GM12878 (cell line): Measurements from ENCODE around the gene TRIM58.

ENCODE experiments used
- BCL3 ChIP-seq: IDR thresholded peaks from 2 replicates; pipeline ENCODE4 v1.6.1; 2011; ENCODE audit warnings: borderline replicate concordance, low read depth, mild to moderate bottlenecking, moderate library complexity, low read length; ENCODE audit not compliant: insufficient read depth, poor library complexity, severe bottlenecking
- CBX5 ChIP-seq: sonication (generic); IDR thresholded peaks from 2 replicates; pipeline ENCODE4 v1.6.1; 2016; ENCODE audit warnings: low read depth, moderate library complexity, mild to moderate bottlenecking, inconsistent platforms
- ELK1 ChIP-seq: IDR thresholded peaks from 2 replicates; pipeline ENCODE4 v1.6.1; 2012; ENCODE audit warnings: low read depth, low read length, improper control_type of control experiment
- LARP7 ChIP-seq: fragments of 450-650 bp; IDR thresholded peaks from 2 replicates; pipeline ENCODE4 v1.6.1; 2017; ENCODE audit warnings: mild to moderate bottlenecking
- NR2C2 ChIP-seq: IDR thresholded peaks from 2 replicates; pipeline ENCODE4 v1.6.1; 2011; ENCODE audit warnings: borderline replicate concordance, low read depth; ENCODE audit not compliant: control insufficient read depth, insufficient read length
- POLR2A ChIP-seq: IDR thresholded peaks from 2 replicates; pipeline ENCODE4 v1.6.1; 2011; ENCODE audit warnings: low read depth, mild to moderate bottlenecking, low read length
- POLR2AphosphoS5 ChIP-seq: IDR thresholded peaks from 2 replicates; pipeline ENCODE4 v1.6.1; 2011; ENCODE audit warnings: mild to moderate bottlenecking, low read length, inconsistent platforms
- RELA ChIP-seq: fragments of 450-650 bp; IDR thresholded peaks from 2 replicates; pipeline ENCODE4 v1.8.0; 2014; ENCODE audit warnings: borderline replicate concordance; ENCODE audit not compliant: partially characterized antibody
- SMAD1 ChIP-seq: fragments of 450-650 bp; IDR thresholded peaks from 2 replicates; pipeline ENCODE4 v1.6.1; 2018; ENCODE audit warnings: mild to moderate bottlenecking, low read depth; ENCODE audit not compliant: partially characterized antibody
- ZNF274 ChIP-seq: IDR thresholded peaks from one replicate; pipeline ENCODE4 v1.8.0; 2011; ENCODE audit not compliant: insufficient read length, insufficient read depth
- ZZZ3 ChIP-seq: IDR thresholded peaks from 2 replicates; pipeline ENCODE4 v1.6.1; 2011; ENCODE audit warnings: low read depth; ENCODE audit not compliant: control insufficient read depth, insufficient read length
- TF ChIP-seq, protein P1 (sequence below), 3 experiments: IDR thresholded peaks in 2 of 3; conservative IDR thresholded peaks in 1 of 3; 2 replicates each; pipeline ENCODE4 v1.5.1; 2011; ENCODE audit warnings: low read depth in 3 of 3, low read length in 3 of 3, mild to moderate bottlenecking in 3 of 3, control low read depth in 2 of 3, moderate library complexity in 2 of 3, inconsistent platforms in 1 of 3, mixed read lengths in 1 of 3; ENCODE audit not compliant: control insufficient read depth in 2 of 3, insufficient read depth in 1 of 3; ENCODE audit errors: extremely low read depth in 1 of 3
- TF ChIP-seq, protein P2 (sequence below): IDR thresholded peaks from 2 replicates; pipeline ENCODE4 v1.6.1; 2011; ENCODE audit warnings: mild to moderate bottlenecking, low read depth, low read length, moderate library complexity; ENCODE audit not compliant: insufficient replicate concordance

DNA sequence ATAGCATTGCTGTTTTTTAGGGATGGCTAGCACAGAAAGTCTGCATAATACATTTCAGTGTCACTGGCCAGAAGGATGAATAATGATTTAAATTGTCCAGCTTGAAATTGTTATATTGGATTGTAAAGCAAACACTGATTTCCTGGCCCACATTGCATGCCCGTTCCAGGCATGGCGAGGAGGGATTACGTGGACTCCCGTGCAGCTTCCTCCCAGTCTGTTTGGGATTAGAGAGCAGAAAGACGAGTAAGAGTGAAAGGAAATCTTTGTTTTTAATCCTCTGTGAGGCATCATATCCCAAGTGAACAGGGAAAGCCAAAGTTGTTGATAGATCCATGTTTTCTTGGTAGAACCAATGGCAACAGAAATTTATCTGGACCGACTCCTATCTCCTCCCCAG lies 8.4 kb downstream of the TRIM58 start:
- TF ChIP-seq POLR2A (no peak), NR2C2 (no peak), ELK1 (no peak), ZZZ3 (no peak), CBX5 (no peak), RELA (no peak), LARP7 (no peak), SMAD1 (no peak), POLR2AphosphoS5 (no peak), ZNF274 (no peak), BCL3 (no peak)
- TF ChIP-seq, protein P1, sequence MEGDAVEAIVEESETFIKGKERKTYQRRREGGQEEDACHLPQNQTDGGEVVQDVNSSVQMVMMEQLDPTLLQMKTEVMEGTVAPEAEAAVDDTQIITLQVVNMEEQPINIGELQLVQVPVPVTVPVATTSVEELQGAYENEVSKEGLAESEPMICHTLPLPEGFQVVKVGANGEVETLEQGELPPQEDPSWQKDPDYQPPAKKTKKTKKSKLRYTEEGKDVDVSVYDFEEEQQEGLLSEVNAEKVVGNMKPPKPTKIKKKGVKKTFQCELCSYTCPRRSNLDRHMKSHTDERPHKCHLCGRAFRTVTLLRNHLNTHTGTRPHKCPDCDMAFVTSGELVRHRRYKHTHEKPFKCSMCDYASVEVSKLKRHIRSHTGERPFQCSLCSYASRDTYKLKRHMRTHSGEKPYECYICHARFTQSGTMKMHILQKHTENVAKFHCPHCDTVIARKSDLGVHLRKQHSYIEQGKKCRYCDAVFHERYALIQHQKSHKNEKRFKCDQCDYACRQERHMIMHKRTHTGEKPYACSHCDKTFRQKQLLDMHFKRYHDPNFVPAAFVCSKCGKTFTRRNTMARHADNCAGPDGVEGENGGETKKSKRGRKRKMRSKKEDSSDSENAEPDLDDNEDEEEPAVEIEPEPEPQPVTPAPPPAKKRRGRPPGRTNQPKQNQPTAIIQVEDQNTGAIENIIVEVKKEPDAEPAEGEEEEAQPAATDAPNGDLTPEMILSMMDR (IDR thresholded peaks at IDR 0.05 in 2 of 3, conservative IDR thresholded peaks at IDR 0.05 in 1 of 3; ENCODE audit: control insufficient read depth in 2 of 3, extremely low read depth in 1 of 3, insufficient read depth in 1 of 3, low read depth in 3 of 3, low read length in 3 of 3): no peak
- TF ChIP-seq, protein P2, sequence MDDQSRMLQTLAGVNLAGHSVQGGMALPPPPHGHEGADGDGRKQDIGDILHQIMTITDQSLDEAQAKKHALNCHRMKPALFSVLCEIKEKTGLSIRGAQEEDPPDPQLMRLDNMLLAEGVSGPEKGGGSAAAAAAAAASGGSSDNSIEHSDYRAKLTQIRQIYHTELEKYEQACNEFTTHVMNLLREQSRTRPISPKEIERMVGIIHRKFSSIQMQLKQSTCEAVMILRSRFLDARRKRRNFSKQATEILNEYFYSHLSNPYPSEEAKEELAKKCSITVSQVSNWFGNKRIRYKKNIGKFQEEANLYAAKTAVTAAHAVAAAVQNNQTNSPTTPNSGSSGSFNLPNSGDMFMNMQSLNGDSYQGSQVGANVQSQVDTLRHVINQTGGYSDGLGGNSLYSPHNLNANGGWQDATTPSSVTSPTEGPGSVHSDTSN: no peak
